NCI-H345 treated with DMSO at 0.1 percent for 48 hours (cell line): ENCODE measurements around the gene CTAGE9.

Experiments used
- DNase-seq: peaks from one replicate; lab custom pipeline; 2025; ENCODE audit not compliant: unreplicated experiment; lab: John Stamatoyannopoulos, UW

The CTAGE9 gene

DNA sequence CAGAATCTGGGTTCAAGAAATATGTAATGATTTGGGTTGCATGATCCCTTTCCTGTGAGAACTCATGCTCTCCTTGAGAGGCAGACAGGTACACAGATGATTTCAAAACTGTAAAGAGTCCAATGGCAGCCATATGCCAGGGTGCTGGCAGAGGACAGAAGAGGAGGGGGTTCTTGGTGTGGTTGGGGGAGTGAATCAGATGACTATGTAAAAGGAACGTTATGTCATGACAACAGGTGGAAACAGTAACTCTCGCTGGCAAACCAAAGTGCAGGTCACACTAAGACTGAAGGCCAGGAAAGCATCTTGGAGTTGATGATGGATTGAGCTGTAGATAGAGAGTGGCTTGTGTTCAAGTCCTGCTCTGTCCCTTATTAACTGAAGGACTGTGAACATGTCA lies 29.9 kb downstream of the CTAGE9 start:
- no peak for DNase-seq

DNA sequence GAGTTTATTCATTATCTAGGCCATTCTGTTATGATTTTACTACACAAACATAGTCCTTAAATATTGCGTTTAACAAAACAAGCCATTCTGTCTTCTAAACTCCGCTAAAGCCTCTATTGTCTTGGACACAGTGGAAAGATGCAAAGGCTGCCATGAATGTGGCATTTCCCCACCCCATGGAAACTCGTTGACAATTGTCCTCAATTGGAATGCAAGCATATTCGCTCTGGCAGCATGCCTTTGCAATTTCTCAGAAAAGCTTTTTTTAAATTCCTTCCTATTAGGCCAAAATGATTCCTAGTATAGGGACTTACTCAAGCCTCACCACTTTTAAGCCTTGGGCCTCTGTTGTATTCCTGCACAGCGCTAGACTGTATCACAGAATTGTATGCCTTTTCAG lies 32.4 kb downstream of the CTAGE9 start:
- DNase-seq = no peak

DNA sequence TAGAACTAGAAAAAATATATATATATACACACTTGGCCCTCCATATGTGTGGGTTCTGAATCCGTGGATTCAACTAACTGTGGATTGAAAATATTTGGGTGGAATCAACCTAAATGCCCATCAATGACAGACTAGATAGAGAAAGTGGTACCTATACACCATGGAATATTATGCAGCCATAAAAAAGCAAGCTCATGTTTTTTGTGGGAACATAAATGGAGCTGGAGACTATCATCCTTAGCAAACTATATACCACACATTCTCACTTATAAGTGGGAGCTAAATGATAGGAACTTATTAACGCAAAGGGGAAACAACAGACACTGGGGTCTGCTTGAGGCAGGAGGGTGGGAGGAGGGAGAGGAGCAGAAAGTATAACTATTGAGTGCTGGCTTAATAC lies 37.6 kb downstream of the CTAGE9 start:
- no peak for DNase-seq

- no peak for DNase-seq
Observed at GRCh38 chr6:131669891-131670290, 40.9 kb downstream of the CTAGE9 start.

- DNase-seq = no peak
Observed at GRCh38 chr6:131663578-131664165, 47.1 kb downstream of the CTAGE9 start.

GRCh38 chr6:131660195-131660594 lies 50.6 kb downstream of the CTAGE9 start:
- no peak for DNase-seq
